Camera-type eye (tissue), 1 donor: ENCODE data around the gene POLR2F. TPM values are rescaled to one million over a fixed set of nuclear protein-coding genes. Genes with fewer than 3 reads are reported as not detected.

Experiments used
- total RNA-seq: library from RNA; depleted of rRNA; stranded (reverse); fragments of >200 nt; gene quantifications from one replicate; pipeline ENCODE4 v1.2.3, GENCODE V29; 2014

Gene POLR2F
- total RNA-seq = 32.8 TPM

DNA sequence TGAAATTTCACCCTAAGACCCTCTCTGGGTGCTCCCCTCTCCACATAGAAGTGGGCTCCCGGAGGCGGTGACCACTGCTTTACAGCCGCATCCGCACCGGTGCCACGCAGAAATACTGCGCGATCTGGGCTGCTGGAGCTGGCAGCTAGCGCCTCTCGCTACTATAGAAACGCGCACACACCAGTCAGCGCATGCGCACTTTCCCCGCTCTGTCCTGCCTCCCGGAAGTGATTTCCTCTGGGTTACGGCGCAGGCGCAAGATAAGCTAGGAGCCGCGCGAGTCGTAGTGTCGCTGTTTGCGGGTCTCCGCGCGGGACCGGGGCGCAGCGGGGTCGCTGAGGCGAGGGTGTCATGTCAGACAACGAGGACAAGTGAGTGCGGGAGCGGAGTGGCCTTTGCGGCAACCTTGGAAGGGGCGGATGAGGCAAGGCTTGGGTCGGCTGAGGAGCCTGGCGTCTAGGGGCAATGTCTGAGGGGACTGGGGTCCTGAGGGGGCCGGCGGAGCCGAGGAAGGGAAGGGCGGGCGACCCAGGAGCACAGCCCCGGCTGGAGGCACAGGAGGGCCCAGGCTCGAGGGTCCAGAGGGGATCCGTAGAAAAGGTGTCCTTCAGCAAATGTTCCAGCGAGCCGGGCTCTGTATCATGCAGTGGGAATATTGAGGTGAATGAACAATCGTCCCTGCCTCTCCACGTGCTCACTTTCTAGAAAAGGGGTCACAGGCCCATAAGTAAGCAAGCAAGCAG lies at the start of gene POLR2F, which contains the start of gene C22orf23:
TSS of gene POLR2F (plus strand) at position 263 of the 743 bp plus-strand sequence. CDS start at position 352, 89 bp downstream.
TSS of gene C22orf23 (minus strand) at position 165 of the 743 bp plus-strand sequence. CDS start 452 bp downstream, outside the sequence.

DNA sequence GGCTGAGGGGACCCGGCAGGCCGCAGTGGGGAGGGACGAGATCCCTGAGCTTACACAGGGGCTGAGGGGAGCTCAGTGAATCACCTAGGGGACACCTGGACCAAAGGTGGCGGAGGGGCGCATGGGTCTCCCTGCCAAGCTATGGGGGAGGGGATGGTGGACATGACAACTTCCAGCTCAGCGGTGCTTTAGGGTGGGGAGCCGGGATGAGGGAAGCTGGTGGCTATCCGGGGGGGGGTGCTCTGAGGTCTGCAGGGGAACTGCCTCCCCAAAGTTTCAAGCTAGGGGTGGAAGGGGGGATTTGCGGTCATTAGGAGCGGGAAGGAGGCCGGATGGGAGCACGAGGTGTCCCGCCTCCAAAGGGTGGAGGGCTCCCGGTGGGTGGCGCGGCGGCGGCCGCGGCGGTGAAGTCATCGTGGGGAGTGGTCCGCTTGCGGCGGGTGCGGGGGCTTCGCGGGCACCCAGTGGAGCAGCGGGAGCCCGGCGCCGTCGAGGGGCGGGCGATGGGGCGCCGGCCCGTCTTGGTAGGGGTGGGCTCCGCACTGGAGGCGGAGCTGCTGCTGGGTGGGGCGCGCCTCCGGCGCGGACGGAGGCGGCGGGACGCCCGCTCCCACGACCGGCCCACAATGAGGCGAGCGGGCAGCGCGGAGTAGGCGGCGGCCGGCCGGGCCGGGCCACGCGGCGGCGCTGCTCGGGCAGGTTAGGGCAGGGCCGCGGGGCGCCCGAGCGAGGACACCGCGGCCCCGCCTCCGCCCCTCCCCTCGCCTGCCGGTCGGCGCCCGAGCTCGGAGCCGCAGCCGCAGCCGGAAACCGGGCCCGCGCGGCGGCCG lies 47.8 kb upstream of the POLR2F start, which contains the start of gene MICALL1:
TSS of gene MICALL1 (plus strand) at position 764 of the 830 bp plus-strand sequence. CDS start 126 bp downstream, outside the sequence.

DNA sequence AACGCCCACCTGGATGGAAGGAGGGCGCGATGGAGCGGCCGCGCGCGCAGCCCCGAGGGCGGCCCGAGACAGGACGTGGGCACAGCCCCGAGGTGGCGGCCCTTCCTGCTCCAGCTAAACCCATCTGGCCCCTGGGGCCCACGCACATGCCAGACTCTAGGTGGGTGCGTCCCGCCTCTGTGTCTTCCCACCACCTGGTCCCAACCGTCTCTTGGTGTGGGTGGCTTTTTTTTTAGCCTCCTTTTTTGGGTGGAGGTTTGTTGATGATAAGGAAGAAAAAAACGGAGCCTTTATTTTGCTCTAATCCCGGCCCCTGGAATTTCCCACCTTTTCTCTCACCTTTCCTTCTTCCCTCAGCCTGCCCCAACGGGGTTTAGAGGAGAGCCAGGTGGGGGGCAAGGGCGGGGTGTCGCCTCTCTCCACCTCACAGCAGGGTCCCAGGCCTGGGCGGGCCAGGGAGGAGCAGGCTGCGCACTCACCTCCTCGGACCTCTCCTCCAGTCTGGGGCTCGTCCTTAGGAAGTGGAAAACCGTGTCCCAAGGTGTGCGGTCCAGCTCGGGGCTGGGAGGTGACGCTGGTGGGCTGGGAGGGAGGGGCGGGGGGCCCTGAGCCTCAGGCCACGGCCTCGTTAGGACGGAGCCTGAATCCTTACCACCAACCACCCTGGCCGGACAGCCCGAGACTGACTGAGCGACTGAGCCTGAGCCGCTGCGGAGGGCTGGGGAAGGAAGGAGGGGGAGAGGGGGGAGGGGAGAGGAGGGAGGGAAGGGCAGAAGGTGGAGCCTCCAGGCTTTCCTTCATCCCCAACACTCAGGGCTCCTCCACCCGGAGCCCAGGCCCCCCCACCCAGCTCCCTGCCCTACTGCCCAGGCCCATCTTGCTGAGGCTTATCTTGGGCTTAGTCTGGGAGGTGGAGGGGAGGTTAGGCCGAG lies 30.6 kb downstream of the POLR2F start, which contains the start of gene SOX10:
TSS of gene SOX10 (minus strand) at position 696 of the 932 bp plus-strand sequence. CDS start 771 bp downstream, outside the sequence.

Other genes with a start within 250 kb of the POLR2F start
- 15.8 TPM for gene GCAT, start 145.8 kb upstream of the POLR2F start, total RNA-seq
- not detected for gene GALR3, start 130.3 kb upstream of the POLR2F start, total RNA-seq
- 41.6 TPM for gene ANKRD54, start 109.4 kb upstream of the POLR2F start, total RNA-seq
- 485 TPM for gene EIF3L, start 104.3 kb upstream of the POLR2F start, total RNA-seq
- gene MICALL1, start 47.4 kb upstream of the POLR2F start, total RNA-seq = 20.8 TPM
- gene C22orf23, start 98 bp upstream of the POLR2F start, total RNA-seq = not detected
- gene SOX10, start 30.9 kb downstream of the POLR2F start, total RNA-seq = 14.1 TPM
- 33.2 TPM for gene PICK1, start 103.7 kb downstream of the POLR2F start, total RNA-seq
- gene SLC16A8, start 130.5 kb downstream of the POLR2F start, total RNA-seq = 12.6 TPM
- 0.16 TPM for gene BAIAP2L2, start 157.0 kb downstream of the POLR2F start, total RNA-seq
- gene PLA2G6, start 228.1 kb downstream of the POLR2F start, total RNA-seq = 58.6 TPM
- gene MAFF, start 248.3 kb downstream of the POLR2F start, total RNA-seq = 28.9 TPM